ENCODE results near the gene FAM98C. TPM values are rescaled to one million over a fixed set of nuclear protein-coding genes. Genes with fewer than 3 reads are reported as not detected.
A peak's percentile ranks its signal among the peaks of the same experiment; 100 is the strongest.

FAM98C gene
- polyA plus RNA-seq, 1 donor (not counting 4 experiments of a cell fraction or from before 2014, with no cell fraction given): 5.8 TPM

GRCh38 chr19:38391911-38392464, 10.9 kb upstream of the FAM98C start:
- dilution Hi-C loops (cut with MboI; ENCODE audit: extremely low pct_ligation_motif_present, low sequenced_read_pairs): no loop called here
- H3K9me1 ChIP-seq (ENCODE audit: control insufficient read depth, extremely low read depth, insufficient read depth, low read length): peaks cover 2% of the 10 kb centered on the region
- no peak overlapping the region for H3K4me2 ChIP-seq (ENCODE audit: control insufficient read depth, extremely low read depth, insufficient read depth, low read depth, low read length)
- no peak overlapping the region for H3K4me3 ChIP-seq (ENCODE audit: control insufficient read depth in 2 of 3, extremely low read depth in 1 of 3, insufficient read depth in 2 of 3, low read depth in 1 of 3, low read length in 3 of 3)
- no peak overlapping the region for H3K27ac ChIP-seq (ENCODE audit: control insufficient read depth, insufficient read depth, low read length)
- H3K27me3 ChIP-seq (ENCODE audit: control insufficient read depth, extremely low read depth, insufficient read depth, low read length): no peaks in the 10 kb centered on the region
- H3K79me2 ChIP-seq (ENCODE audit: control insufficient read depth, insufficient read depth, low read length): peaks cover 4% of the 10 kb centered on the region
- FAIRE-seq (no peak), DNase-seq (ENCODE audit: low read depth, low spot score) (no peak)
- no peak overlapping the region for H3K9ac ChIP-seq (ENCODE audit: control insufficient read depth, extremely low read depth, insufficient read depth, low read length)
- TF ChIP-seq CTCF (optimal IDR thresholded peaks at IDR 0.05 in 1 of 3, IDR thresholded peaks at IDR 0.05 in 1 of 3, conservative IDR thresholded peaks at IDR 0.05 in 1 of 3; ENCODE audit: extremely low read depth in 1 of 3, insufficient read depth in 2 of 3, low read length in 3 of 3) (no peak), EZH2 (IDR thresholded peaks at IDR 0.05; ENCODE audit: low read length) (no peak)
- H3K9me3 ChIP-seq (ENCODE audit: control insufficient read depth, low read depth, low read length): no peaks in the 10 kb centered on the region
- peaks cover 13% of the 10 kb centered on the region for H3K4me1 ChIP-seq (ENCODE audit: control insufficient read depth, extremely low read depth, insufficient read depth, low read length)
- peaks cover 5 to 6% of the 10 kb centered on the region in 2 experiments for H3K36me3 ChIP-seq (ENCODE audit: control insufficient read depth in 2 of 2, extremely low read depth in 1 of 2, insufficient read depth in 2 of 2, low read length in 2 of 2)
- H4K20me1 ChIP-seq (ENCODE audit: control insufficient read depth, extremely low read depth, insufficient read depth, low read length): no peaks in the 10 kb centered on the region
- no peak overlapping the region for H2AFZ ChIP-seq (ENCODE audit: control insufficient read depth, low read length)

- peak; percentile 41 for FAIRE-seq
- Histone ChIP-seq H3K27ac (ENCODE audit: control insufficient read depth, insufficient read depth, low read length) (no peak overlapping the region), H3K79me2 (ENCODE audit: control insufficient read depth, insufficient read depth, low read length) (peaks cover 4% of the 10 kb centered on the region), H3K4me3 (ENCODE audit: control insufficient read depth in 2 of 3, extremely low read depth in 1 of 3, insufficient read depth in 2 of 3, low read depth in 1 of 3, low read length in 3 of 3) (no peak overlapping the region), H3K9ac (ENCODE audit: control insufficient read depth, extremely low read depth, insufficient read depth, low read length) (no peak overlapping the region), H3K9me3 (ENCODE audit: control insufficient read depth, low read depth, low read length) (no peaks in the 10 kb centered on the region), H3K9me1 (ENCODE audit: control insufficient read depth, extremely low read depth, insufficient read depth, low read length) (peaks cover 2% of the 10 kb centered on the region), H3K4me1 (ENCODE audit: control insufficient read depth, extremely low read depth, insufficient read depth, low read length) (peaks cover 9% of the 10 kb centered on the region), H3K36me3 (ENCODE audit: control insufficient read depth in 2 of 2, extremely low read depth in 1 of 2, insufficient read depth in 2 of 2, low read length in 2 of 2) (peaks cover 5 to 6% of the 10 kb centered on the region in 2 experiments), H4K20me1 (ENCODE audit: control insufficient read depth, extremely low read depth, insufficient read depth, low read length) (no peaks in the 10 kb centered on the region), H3K4me2 (ENCODE audit: control insufficient read depth, extremely low read depth, insufficient read depth, low read depth, low read length) (no peak overlapping the region), H2AFZ (ENCODE audit: control insufficient read depth, low read length) (no peak overlapping the region), H3K27me3 (ENCODE audit: control insufficient read depth, extremely low read depth, insufficient read depth, low read length) (no peaks in the 10 kb centered on the region)
- dilution Hi-C loops (cut with MboI; ENCODE audit: extremely low pct_ligation_motif_present, low sequenced_read_pairs): no loop called here
- DNase-seq (ENCODE audit: low read depth, low spot score): no peak
- TF ChIP-seq CTCF (optimal IDR thresholded peaks at IDR 0.05 in 1 of 3, IDR thresholded peaks at IDR 0.05 in 1 of 3, conservative IDR thresholded peaks at IDR 0.05 in 1 of 3; ENCODE audit: extremely low read depth in 1 of 3, insufficient read depth in 2 of 3, low read length in 3 of 3) (no peak), EZH2 (IDR thresholded peaks at IDR 0.05; ENCODE audit: low read length) (no peak)
Observed at GRCh38 chr19:38392707-38393308, 10.1 kb upstream of the FAM98C start.

Data from keratinocyte (primary cell).